Skeletal muscle cell (primary cell): ENCODE measurements around the gene CFAP58.

ENCODE experiments used
- DNase-seq: peaks from one replicate; pipeline ENCODE4 v3.0.0-alpha.2; 2010; ENCODE audit warnings: low read depth
- H3K4me3 ChIP-seq: 2 replicates; pipeline ENCODE4 v1.5.1; 2011; ENCODE audit warnings: low read depth, mild to moderate bottlenecking, control low read depth, low read length, moderate library complexity

CFAP58 gene

DNA sequence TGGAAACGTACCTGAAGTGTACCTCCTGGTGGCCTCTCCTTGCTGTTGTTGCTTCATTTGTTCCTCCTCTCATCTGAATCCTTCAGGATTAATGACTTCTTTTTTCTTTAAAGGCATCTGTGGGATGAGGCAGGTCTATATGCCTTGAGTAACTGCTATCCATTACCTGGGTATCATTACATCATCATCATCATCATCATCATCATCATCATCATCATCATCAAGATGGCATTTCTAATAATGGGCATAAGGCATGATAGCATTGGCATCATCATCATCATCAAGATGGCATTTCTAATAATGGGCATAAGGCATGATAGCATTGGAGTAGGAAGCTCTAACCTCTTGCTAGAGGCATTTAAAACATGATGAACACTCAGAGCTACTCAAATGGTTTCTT lies 59.9 kb downstream of the CFAP58 start:
- DNase-seq: no peak
- H3K4me3 ChIP-seq: no peak overlapping the region

DNA sequence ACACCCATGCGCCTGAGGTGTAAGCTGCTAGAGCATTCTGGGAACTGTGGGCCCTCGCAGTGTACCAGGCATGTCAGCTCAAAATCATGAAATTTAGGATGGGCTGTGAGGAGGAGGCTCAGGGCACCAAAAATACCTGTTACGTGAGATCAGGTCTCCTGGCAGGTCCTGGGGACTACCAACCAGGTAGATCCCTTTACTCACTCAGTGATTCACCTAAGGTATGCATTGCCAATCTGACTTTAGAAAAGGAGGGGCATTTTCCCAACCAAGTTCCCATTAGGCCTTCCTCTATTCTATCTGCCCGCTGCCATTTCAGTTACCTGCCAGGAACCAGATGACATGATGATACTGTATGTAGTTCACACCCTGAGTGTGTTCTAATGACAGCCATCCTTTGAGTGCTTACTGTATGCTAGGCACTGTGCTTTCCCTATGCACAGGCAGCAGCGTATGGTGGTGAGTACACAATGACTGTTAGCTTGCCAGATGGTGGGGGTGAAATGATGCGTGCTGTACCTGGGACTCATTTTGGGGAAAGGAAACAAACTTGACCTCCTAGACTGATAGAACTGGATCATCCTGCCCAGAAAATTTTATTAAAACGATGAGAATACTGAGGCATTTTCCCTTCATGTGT lies 62.0 kb downstream of the CFAP58 start:
- no peak for DNase-seq
- no peak overlapping the region for H3K4me3 ChIP-seq

- no peak overlapping the region for H3K4me3 ChIP-seq
- no peak for DNase-seq
Measured at GRCh38 chr10:104416851-104417250, 63.2 kb downstream of the CFAP58 start.

DNA sequence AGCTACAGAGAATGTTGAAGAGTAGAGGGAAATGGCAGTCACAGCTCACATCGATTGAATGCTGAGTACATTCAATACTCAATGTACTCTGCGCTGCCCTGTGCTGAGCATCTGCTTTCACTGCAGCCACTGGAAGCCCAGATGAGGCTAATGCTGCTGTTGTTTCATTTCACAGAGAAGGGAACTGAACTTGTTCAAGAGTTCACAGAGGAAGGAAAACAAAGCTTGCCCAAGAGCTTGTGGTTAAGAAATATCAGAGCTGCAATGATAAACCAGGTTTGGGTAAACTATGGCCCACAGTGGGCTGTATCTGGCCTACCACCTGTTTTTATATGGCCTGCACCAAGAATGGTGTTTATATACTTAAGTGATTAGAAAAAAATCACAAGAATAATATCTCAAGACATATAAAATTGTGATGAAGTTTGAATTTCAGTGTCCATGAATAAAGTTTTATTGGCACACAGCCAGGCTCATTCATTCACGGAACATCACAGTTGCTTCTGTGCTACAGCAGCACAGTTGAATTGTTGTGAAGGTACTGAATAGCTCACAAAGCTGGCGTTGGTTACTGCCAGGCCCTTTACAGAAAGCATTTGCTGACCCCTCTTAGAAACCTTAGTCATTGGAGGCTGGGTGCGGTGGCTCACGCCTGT lies 64.1 kb downstream of the CFAP58 start:
- peak; percentile 21 for DNase-seq

GRCh38 chr10:104424719-104425118 lies 71.1 kb downstream of the CFAP58 start:
- no peak overlapping the region for H3K4me3 ChIP-seq
- no peak for DNase-seq

More for the DNA sequence above, 64.1 kb downstream of the CFAP58 start:
- no peak overlapping the region for H3K4me3 ChIP-seq

- H3K4me3 ChIP-seq: no peak overlapping the region
- no peak for DNase-seq
Measured at GRCh38 chr10:104427989-104428388, 74.4 kb downstream of the CFAP58 start.

DNA sequence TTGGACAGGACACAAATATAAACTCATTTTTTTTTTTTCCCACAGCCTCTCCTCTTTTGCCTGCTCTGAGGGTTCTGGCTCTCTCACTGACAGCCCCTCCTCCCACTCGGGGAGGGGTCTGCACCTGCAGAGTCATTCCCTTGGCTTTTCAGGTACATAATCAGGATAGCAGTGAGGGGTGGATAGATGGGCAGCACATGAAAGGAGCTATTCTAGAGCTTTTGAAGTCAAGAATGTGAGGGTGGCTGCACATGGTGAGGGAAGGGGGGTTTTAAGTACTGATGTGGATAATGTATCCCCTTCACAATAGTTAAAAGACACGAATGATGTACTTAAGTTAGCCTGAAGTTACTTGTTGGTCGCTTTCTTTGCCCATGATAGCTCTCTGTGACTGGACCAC lies 76.2 kb downstream of the CFAP58 start:
- H3K4me3 ChIP-seq: no peak overlapping the region
- DNase-seq: no peak

DNA sequence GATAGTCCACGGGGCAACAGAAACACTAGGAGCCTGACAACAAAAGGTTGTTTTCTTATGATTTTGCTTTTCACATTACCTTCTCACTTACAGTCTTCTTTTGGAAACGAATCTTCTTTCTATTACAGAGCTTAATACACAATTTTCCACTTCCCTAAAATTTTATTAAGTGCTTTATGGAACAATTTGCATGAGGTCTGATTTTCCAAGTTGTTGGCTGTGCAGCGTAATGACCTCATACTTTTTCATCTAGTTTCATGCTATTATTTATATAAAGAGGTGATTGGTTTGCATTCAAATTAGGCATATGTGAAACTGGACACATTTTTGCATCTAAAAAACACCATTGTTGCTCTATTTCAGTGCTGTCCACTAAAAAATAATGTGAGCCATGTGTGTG lies 76.7 kb downstream of the CFAP58 start:
- no peak for DNase-seq

GRCh38 chr10:104433669-104434068 lies 80.0 kb downstream of the CFAP58 start:
- no peak overlapping the region for H3K4me3 ChIP-seq
- DNase-seq: no peak

More for the DNA sequence above, 76.7 kb downstream of the CFAP58 start:
- H3K4me3 ChIP-seq: no peak overlapping the region

DNA sequence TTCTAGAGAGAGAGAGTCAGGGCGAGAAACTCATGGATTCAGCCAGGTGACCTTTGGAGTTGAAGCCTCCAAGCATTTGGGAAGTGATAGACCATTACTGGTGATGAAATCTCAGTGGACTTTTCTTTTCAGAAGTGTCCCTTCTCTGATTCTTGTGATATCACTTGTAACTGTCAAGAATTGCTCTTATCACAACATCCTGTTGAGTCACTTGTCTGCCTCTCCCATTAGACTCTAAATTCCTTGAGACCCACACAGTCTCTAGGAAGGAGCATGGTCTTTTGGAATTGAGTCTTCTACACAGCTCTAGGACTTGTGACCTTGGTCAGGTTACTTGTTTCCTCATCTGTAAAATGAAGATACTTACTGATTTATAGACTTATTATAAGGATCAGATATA lies 81.0 kb downstream of the CFAP58 start:
- no peak for DNase-seq
- H3K4me3 ChIP-seq: no peak overlapping the region

DNA sequence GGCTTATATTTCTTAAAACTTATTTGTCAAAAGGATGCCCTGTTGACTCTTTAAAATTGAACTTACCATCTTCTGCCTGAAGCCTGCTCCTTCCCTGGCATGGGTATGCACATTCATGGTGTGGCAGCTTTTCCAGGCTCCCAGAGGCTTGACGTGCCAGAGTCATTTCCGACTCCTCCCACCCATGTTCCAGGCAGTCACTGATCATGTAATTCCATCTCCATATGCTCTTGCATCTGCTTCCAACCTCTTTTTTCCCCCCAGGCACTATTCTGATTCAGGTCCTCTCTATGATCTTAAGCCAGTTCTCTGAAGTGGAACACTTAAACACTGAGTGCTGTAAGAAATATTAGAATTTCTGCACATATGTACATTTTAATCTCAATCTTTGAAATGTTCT lies 82.2 kb downstream of the CFAP58 start:
- H3K4me3 ChIP-seq: no peak overlapping the region
- DNase-seq: peak; percentile 19

GRCh38 chr10:104437226-104437625 lies 83.6 kb downstream of the CFAP58 start:
- no peak overlapping the region for H3K4me3 ChIP-seq
- no peak for DNase-seq

DNA sequence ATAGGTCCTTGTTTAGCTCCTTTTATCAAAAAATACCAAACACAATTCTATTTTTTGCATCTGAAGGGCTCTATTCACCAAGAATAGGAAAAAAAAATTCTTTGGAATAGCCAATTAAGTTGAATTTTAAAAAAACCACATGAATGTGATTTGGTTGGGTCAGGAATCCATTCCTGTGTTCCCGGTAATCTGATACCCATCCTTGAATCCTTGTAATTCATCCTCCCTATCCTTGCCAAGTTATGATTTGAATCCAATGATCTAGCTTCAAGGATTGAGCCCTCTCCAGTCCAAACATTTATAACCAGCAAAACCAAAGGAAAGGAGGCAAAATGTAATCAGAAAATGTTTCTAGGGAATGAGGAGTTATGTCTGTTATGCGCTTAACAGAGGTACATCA lies 86.6 kb downstream of the CFAP58 start:
- no peak overlapping the region for H3K4me3 ChIP-seq
- DNase-seq: no peak

- peak; percentile 96 for DNase-seq
- H3K4me3 ChIP-seq: no peak overlapping the region
Measured at GRCh38 chr10:104441329-104442000, 87.8 kb downstream of the CFAP58 start.

GRCh38 chr10:104445359-104445758 lies 91.7 kb downstream of the CFAP58 start:
- DNase-seq: peak; percentile 56
- H3K4me3 ChIP-seq: no peak overlapping the region

DNA sequence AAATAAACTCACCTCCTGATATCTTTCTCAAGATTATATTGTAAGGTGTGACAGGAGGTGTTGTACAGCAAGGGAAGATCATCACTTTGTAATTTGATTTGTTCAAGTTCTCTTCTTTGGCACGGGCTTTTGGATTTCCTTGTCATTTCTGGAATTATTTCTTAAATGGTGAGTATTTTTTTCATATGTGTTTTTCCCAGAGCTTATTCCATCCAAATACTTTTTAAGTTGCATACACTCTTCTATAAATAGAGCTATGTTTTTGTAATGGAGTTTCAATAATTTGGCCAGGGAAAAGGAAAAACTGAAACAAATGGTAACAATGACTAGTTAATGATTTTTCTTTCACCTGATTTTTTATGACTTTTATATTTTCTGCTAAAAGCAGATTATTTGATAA lies 92.5 kb downstream of the CFAP58 start:
- no peak for DNase-seq
- no peak overlapping the region for H3K4me3 ChIP-seq

DNA sequence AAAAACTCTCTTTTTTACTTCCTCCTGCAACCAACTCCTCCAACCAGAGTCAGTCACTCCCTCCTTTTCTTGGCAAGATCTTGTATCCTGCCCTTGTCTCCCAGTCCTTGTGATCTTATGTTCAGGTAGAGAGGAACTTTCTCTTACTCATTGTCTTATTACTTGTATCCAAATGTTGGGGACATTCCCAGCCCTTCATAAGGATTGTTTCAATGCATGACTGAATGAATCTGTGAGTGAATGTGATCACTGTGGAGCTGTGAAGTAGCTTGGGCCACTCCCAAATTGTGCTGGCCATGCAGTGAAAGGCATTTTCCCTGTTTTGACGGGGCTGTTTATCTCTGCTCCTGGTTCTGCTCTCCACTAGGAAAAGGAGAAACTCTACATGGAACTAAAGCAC lies 93.7 kb downstream of the CFAP58 start:
- no peak overlapping the region for H3K4me3 ChIP-seq
- DNase-seq: no peak

GRCh38 chr10:104447906-104448305 lies 94.3 kb downstream of the CFAP58 start:
- no peak for DNase-seq
- no peak overlapping the region for H3K4me3 ChIP-seq

GRCh38 chr10:104449391-104449790 lies 95.8 kb downstream of the CFAP58 start:
- no peak overlapping the region for H3K4me3 ChIP-seq
- DNase-seq: no peak

GRCh38 chr10:104450490-104450889 lies 96.9 kb downstream of the CFAP58 start:
- H3K4me3 ChIP-seq: no peak overlapping the region
- DNase-seq: no peak

- no peak overlapping the region for H3K4me3 ChIP-seq
- no peak for DNase-seq
Measured at GRCh38 chr10:104450954-104451353, 97.3 kb downstream of the CFAP58 start.
